ENCODE measurements around the gene MOB3B.

DNA sequence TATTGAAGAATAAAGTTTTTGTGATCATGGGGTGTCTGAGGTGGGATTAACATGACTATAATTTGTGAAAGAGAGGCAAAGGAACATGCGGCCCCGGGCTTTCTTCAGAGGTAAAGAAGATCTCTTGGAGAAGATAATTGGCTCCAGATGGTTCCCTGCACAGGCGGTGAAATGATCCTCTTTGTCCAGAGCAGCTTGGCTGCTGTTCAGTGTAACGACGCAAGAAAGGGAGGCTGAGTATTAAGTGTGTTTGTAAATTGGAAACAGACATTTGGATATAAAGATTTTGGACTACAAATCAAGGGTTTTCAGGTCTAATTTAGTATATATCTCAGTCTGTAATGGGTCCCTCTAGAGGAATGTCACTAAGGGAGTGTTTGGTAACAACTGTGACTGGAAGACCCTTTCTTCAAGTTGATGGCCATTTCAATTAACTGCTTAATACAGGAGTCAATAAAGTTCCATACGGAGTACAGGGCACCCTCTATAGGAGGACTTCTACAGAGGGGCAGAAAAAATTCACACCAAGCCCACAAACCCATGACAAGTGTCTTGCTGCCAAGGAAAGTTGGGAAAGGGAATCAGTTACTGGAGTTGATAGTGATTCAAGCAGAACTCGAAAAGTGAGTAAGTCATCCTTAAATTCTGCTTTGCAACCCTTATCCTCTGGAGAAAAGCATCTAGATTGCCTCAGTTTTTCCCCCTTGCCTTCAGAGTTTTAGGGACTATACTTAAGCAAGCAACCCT, 236.8 kb downstream of the MOB3B start:
- TF ChIP-seq, protein P1, sequence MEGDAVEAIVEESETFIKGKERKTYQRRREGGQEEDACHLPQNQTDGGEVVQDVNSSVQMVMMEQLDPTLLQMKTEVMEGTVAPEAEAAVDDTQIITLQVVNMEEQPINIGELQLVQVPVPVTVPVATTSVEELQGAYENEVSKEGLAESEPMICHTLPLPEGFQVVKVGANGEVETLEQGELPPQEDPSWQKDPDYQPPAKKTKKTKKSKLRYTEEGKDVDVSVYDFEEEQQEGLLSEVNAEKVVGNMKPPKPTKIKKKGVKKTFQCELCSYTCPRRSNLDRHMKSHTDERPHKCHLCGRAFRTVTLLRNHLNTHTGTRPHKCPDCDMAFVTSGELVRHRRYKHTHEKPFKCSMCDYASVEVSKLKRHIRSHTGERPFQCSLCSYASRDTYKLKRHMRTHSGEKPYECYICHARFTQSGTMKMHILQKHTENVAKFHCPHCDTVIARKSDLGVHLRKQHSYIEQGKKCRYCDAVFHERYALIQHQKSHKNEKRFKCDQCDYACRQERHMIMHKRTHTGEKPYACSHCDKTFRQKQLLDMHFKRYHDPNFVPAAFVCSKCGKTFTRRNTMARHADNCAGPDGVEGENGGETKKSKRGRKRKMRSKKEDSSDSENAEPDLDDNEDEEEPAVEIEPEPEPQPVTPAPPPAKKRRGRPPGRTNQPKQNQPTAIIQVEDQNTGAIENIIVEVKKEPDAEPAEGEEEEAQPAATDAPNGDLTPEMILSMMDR (IDR thresholded peaks at IDR 0.05), result no peak
- no peak for TF ChIP-seq SIN3A (IDR thresholded peaks at IDR 0.05; ENCODE audit: borderline replicate concordance, insufficient read depth, low read depth, low read length)
- no peak for TF ChIP-seq POLR2AphosphoS5 (IDR thresholded peaks at IDR 0.05; ENCODE audit: low read depth, low read length)
- no peak for TF ChIP-seq TCF7L2 (IDR thresholded peaks at IDR 0.05; ENCODE audit: low read depth, low read length)
- TF ChIP-seq REST (IDR thresholded peaks at IDR 0.05; ENCODE audit: insufficient read depth in 1 of 2, low read depth in 2 of 2, low read length in 1 of 2), result no peak

Data from Panc1 (cell line).